Panc1 (cell line): Measurements from ENCODE around the gene FUT3.

ENCODE experiments used
- CTCF ChIP-seq: fragments of 450-650 bp; IDR thresholded peaks from 2 replicates; pipeline ENCODE4 v1.5.1; 2017; ENCODE audit warnings: mild to moderate bottlenecking
- REST ChIP-seq, 2 experiments: IDR thresholded peaks; 2 replicates each; pipeline ENCODE4 v1.6.1; 2011 to 2012; ENCODE audit warnings: low read depth in 2 of 2, control low read depth in 1 of 2, low read length in 1 of 2, mild to moderate bottlenecking in 1 of 2, moderate library complexity in 1 of 2; ENCODE audit not compliant: insufficient read depth in 1 of 2

GRCh38 chr19:5793188-5793587, 58.1 kb downstream of the FUT3 start:
- TF ChIP-seq CTCF (no peak), REST (IDR thresholded peaks at IDR 0.05; ENCODE audit: insufficient read depth in 1 of 2, low read depth in 2 of 2, low read length in 1 of 2) (no peak)
